WERI-Rb-1 (cell line): ENCODE measurements around the gene PTPN6.

Experiments
- DNase-seq: peaks from one replicate; pipeline ENCODE4 v3.0.0-alpha.2; 2020
- H3K27ac ChIP-seq: fragments of 250-450 bp; sonication (Bioruptor Pico); 2 replicates; pipeline ENCODE4 v1.5.1; 2020; ENCODE audit warnings: mild to moderate bottlenecking, moderate library complexity
- H3K27me3 ChIP-seq: fragments of 250-450 bp; sonication (Bioruptor Pico); 2 replicates; pipeline ENCODE4 v1.5.1; 2021; ENCODE audit warnings: mild to moderate bottlenecking, low read depth, moderate library complexity; ENCODE audit not compliant: insufficient read depth, severe bottlenecking
- H3K36me3 ChIP-seq: fragments of 250-450 bp; sonication (Bioruptor Pico); 2 replicates; pipeline ENCODE4 v1.5.1; 2020; ENCODE audit warnings: mild to moderate bottlenecking, moderate library complexity
- H3K4me3 ChIP-seq: 2 replicates; pipeline ENCODE4 v1.5.1; 2011; ENCODE audit warnings: low read depth, mild to moderate bottlenecking, control low read depth, low read length
- H3K9me3 ChIP-seq: fragments of 250-450 bp; sonication (Bioruptor Pico); 2 replicates; pipeline ENCODE4 v1.5.1; 2021; ENCODE audit warnings: mild to moderate bottlenecking, moderate library complexity; ENCODE audit not compliant: severe bottlenecking
- CTCF ChIP-seq: IDR thresholded peaks from 2 replicates; pipeline ENCODE4 v1.5.1; 2011; ENCODE audit warnings: low read depth, mild to moderate bottlenecking, control low read depth, inconsistent platforms, low read length

The PTPN6 gene

DNA sequence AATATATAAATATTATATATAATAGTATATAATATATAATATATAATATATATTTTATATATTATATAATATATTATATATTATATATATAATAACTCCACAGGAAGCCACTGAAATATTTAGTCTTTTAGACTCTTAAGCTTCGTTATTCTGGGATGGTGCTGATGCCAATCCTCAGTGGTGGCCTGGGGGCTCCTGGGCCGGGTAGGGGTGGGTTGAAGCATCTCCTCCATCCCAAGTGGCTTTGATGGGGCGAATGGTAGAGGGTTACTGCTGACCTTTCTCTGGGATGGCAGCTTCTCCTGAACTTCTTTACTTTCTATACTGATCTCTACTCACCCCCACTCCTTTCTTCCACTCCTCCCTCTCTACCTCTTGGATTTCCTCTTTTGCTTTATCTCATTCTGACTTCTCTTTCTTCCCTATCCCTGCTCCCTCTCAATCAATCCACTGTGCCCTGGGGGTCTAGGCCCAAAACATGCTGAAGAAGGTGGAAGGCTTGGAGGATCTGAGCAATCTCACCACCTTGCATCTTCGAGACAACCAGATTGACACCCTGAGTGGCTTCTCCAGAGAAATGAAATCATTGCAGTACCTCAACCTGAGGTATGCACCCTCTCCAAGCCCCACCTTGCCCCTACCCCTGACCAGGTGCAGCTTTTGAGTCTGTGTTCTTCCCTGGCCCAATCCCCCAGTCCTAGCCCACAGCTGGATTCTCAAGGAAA is 41.6 kb upstream of the PTPN6 start:
- peaks cover 1% of the 10 kb centered on the region; the same call in 1 of the 2 replicates for H3K36me3 ChIP-seq
- H3K9me3 ChIP-seq, result no peaks in the 10 kb centered on the region
- H3K4me3 ChIP-seq, result no peak overlapping the region
- no peak overlapping the region for H3K27ac ChIP-seq
- no peak for DNase-seq
- no peak for TF ChIP-seq CTCF
- no peaks in the 10 kb centered on the region for H3K27me3 ChIP-seq

DNA sequence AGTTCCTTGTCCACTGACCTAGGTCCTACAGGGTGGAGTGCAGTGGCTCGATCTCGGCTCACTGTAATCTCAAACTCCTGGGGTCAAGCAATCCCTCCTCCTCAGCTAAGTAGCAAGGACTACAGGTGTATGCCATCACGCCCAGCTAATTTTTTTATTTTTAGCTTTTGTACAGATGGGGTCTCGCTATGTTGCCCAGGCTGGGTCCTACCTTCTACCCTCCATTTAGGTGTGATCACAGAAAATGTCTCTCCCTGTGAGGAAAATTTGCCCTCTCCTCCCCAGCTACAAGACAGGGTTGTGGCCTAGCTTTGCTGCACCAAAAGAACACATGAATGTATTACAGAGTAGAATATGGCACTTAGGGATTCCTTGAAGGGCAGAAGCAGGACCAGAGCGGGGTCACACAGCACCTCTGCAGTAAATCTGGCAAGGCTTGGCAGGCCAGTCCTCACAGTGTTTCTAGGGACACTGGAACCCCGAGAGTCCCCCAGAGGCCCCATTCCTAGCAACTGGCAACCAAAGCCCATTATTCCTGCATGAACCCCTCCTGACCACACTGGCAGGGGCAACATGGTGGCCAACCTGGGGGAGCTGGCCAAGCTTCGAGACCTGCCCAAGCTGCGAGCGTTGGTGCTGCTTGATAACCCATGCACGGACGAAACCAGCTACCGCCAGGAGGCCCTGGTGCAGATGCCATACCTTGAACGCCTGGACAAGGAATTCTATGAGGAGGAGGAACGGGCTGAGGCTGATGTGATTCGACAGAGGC is 38.8 kb upstream of the PTPN6 start:
- Histone ChIP-seq H3K27me3 (no peaks in the 10 kb centered on the region), H3K27ac (no peak overlapping the region), H3K36me3 (peaks cover 26% of the 10 kb centered on the region), H3K4me3 (no peak overlapping the region), H3K9me3 (no peaks in the 10 kb centered on the region)
- no peak for TF ChIP-seq CTCF
- DNase-seq, result no peak

DNA sequence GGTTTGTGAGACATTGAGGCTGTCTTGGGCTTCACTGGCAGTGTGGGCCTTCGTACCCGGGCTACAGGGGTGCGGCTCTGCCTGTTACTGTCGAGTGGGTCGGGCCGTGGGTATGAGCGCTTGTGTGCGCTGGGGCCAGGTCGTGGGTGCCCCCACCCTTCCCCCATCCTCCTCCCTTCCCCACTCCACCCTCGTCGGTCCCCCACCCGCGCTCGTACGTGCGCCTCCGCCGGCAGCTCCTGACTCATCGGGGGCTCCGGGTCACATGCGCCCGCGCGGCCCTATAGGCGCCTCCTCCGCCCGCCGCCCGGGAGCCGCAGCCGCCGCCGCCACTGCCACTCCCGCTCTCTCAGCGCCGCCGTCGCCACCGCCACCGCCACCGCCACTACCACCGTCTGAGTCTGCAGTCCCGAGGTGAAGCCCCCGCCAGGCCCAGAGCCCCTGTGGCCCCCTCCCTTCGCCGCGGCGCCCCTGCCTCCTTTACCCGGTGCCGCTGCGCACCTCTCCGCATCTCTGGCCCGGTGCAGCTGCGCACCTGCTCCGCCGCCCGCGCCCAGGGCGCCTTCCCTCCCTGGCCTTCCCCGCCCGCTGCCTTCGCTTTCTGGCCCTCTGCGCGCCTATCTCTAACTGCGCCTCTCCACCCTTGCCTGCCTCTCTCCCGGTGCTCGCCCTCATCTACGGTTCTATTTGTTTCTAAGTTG is 36.8 kb upstream of the PTPN6 start, which contains the start of gene ENO2:
Gene ENO2 (plus strand): TSS at position 335 of the 701 bp plus-strand sequence. CDS start 1,253 bp downstream, outside the sequence.
- peaks cover 45% of the 10 kb centered on the region for H3K36me3 ChIP-seq
- peak within 1 kb of the TSS; percentile 78 for H3K4me3 ChIP-seq
- H3K27ac ChIP-seq, result peak within 1 kb of the TSS; percentile 89
- no peaks in the 10 kb centered on the region for H3K27me3 ChIP-seq
- DNase-seq, result peak; percentile 75
- TF ChIP-seq CTCF, result no peak
- H3K9me3 ChIP-seq, result no peaks in the 10 kb centered on the region

DNA sequence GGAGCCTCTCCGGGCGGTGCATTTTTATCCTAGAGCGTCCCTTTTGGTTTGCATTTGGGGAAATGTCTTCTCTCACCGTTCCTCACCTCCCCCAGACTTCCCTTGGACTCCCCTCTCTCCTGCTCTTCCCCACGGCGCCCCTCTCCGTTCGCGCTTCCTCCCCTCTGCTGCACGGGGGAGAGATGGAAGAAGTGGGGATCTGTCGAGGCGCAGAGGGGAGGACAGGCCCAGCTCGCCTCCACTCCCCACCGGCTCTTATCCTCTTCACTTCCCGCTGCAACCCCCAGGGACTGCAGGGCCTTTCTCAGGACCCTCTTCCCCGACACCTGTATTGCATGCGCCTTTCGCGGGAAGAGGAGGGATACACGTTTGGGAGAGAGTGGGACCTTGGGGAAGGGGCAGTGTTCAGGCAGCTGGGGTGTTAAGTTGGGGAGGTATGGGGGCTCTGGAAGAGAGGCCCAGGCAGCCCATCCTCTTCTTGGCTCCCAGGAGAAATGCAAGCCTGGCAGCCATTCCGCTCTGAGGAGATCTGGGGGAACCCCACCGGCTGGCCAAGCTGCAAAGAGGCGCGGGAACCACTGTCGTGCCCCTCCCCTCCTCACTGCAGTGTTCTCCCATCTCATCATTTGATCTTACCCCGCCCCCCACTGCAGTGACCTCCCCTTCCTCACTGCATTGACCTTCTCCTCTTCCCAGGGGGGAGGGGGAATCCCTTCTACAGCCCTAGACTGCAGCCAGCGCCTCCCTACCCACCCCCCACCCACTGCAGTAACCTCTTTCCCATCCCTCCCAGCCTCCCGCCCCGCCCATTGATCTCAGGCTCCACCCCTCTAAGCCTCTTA is 36.0 kb upstream of the PTPN6 start:
- peak overlapping the region; percentile 89 for H3K27ac ChIP-seq
- TF ChIP-seq CTCF, result no peak

GRCh38 chr12:6915789-6916285 is 35.3 kb upstream of the PTPN6 start:
- Histone ChIP-seq H3K27me3 (no peaks in the 10 kb centered on the region), H3K4me3 (peak overlapping the region; percentile 78), H3K27ac (peak overlapping the region; percentile 76), H3K36me3 (peaks cover 57% of the 10 kb centered on the region), H3K9me3 (no peaks in the 10 kb centered on the region)
- no peak for TF ChIP-seq CTCF
- DNase-seq, result no peak

More for the DNA sequence above, 36.0 kb upstream of the PTPN6 start:
- Histone ChIP-seq H3K4me3 (peak overlapping the region; percentile 78), H3K27me3 (no peaks in the 10 kb centered on the region), H3K36me3 (peaks cover 51% of the 10 kb centered on the region), H3K9me3 (no peaks in the 10 kb centered on the region)
- DNase-seq, result peak; percentile 96
